SK-N-SH treated with all-trans-retinoic acid at 6 μM for 48 hours (cell line): ENCODE measurements around the gene B4GALT6.
A peak's percentile ranks its signal among the peaks of the same experiment; 100 is the strongest.

Source experiments
- ATAC-seq: fragments of 200-7000 bp; cut with Tn5 transposase; 3 replicates; pipeline ENCODE4 v1.9.1; 2020; ENCODE audit warnings: mild to moderate bottlenecking, moderate library complexity
- ARNTL ChIP-seq: fragments of 450-650 bp; formaldehyde crosslinking; IDR thresholded peaks from 2 replicates; pipeline ENCODE4 v1.5.0; 2020; ENCODE audit warnings: low read depth, mild to moderate bottlenecking, moderate library complexity, borderline replicate concordance
- BACH2 ChIP-seq: fragments of 250-450 bp; sonication (Bioruptor Pico); IDR thresholded peaks from 2 replicates; pipeline ENCODE4 v1.9.0; 2021; ENCODE audit warnings: mild to moderate bottlenecking, borderline replicate concordance
- CSDC2 ChIP-seq: fragments of 250-450 bp; sonication (Bioruptor Pico); IDR thresholded peaks from 2 replicates; pipeline ENCODE4 v1.5.0; 2020; ENCODE audit warnings: mild to moderate bottlenecking, moderate library complexity
- CSRNP3 ChIP-seq: fragments of 250-450 bp; sonication (Bioruptor Pico); IDR thresholded peaks from 2 replicates; pipeline ENCODE4 v1.5.1; 2021; ENCODE audit warnings: mild to moderate bottlenecking, moderate library complexity
- ESRRG ChIP-seq: fragments of 250-450 bp; sonication (Bioruptor Pico); IDR thresholded peaks from 2 replicates; pipeline ENCODE4 v1.6.1; 2021; ENCODE audit warnings: mild to moderate bottlenecking
- GLIS3 ChIP-seq: fragments of 250-450 bp; sonication (Bioruptor Pico); IDR thresholded peaks from 2 replicates; pipeline ENCODE4 v1.5.0; 2020; ENCODE audit warnings: mild to moderate bottlenecking, moderate library complexity
- ISL1 ChIP-seq: fragments of 250-450 bp; sonication (Bioruptor Pico); IDR thresholded peaks from 2 replicates; pipeline ENCODE4 v2.1.2; 2022; ENCODE audit warnings: mild to moderate bottlenecking, moderate library complexity
- POU6F1 ChIP-seq: fragments of 250-450 bp; sonication (Bioruptor Pico); IDR thresholded peaks from 2 replicates; pipeline ENCODE4 v1.8.0; 2021; ENCODE audit warnings: low read depth, mild to moderate bottlenecking, moderate library complexity, borderline replicate concordance
- PPARA ChIP-seq: fragments of 250-450 bp; sonication (Bioruptor Pico); IDR thresholded peaks from 2 replicates; pipeline ENCODE4 v1.5.0; 2020; ENCODE audit warnings: mild to moderate bottlenecking, borderline replicate concordance
- SNAI2 ChIP-seq: fragments of 250-450 bp; sonication (Bioruptor Pico); IDR thresholded peaks from 2 replicates; pipeline ENCODE4 v1.5.0; 2020; ENCODE audit warnings: mild to moderate bottlenecking, moderate library complexity
- TCF4 ChIP-seq: fragments of 250-450 bp; sonication (Bioruptor Pico); IDR thresholded peaks from 2 replicates; pipeline ENCODE4 v1.8.0; 2021; ENCODE audit warnings: mild to moderate bottlenecking, moderate library complexity, borderline replicate concordance
- TOX ChIP-seq: fragments of 250-450 bp; sonication (Bioruptor Pico); IDR thresholded peaks from 2 replicates; pipeline ENCODE4 v1.8.0; 2021; ENCODE audit warnings: mild to moderate bottlenecking, moderate library complexity, borderline replicate concordance
- TSHZ2 ChIP-seq: fragments of 250-450 bp; sonication (Bioruptor Pico); IDR thresholded peaks from 2 replicates; pipeline ENCODE4 v1.5.0; 2020; ENCODE audit warnings: mild to moderate bottlenecking, moderate library complexity
- ZC3H10 ChIP-seq: fragments of 250-450 bp; sonication (Bioruptor Pico); IDR thresholded peaks from 2 replicates; pipeline ENCODE4 v1.5.1; 2021; ENCODE audit warnings: mild to moderate bottlenecking, moderate library complexity
- ZFP30 ChIP-seq: fragments of 450-650 bp; formaldehyde crosslinking; IDR thresholded peaks from 2 replicates; pipeline ENCODE4 v1.5.0; 2022; ENCODE audit warnings: mild to moderate bottlenecking, moderate library complexity
- ZNF565 ChIP-seq: fragments of 450-650 bp; formaldehyde crosslinking; conservative IDR thresholded peaks from 2 replicates; pipeline ENCODE4 v1.5.0; 2020; ENCODE audit warnings: low read depth, mild to moderate bottlenecking, moderate library complexity
- ZNF70 ChIP-seq: fragments of 450-650 bp; formaldehyde crosslinking; IDR thresholded peaks from 2 replicates; pipeline ENCODE4 v1.5.0; 2020; ENCODE audit warnings: mild to moderate bottlenecking, moderate library complexity
- ZNF8 ChIP-seq: fragments of 450-650 bp; formaldehyde crosslinking; IDR thresholded peaks from 2 replicates; pipeline ENCODE4 v1.5.0; 2020; ENCODE audit warnings: mild to moderate bottlenecking, moderate library complexity
- TF ChIP-seq, protein P1 (sequence below): fragments of 250-450 bp; sonication (Bioruptor Pico); IDR thresholded peaks from 2 replicates; pipeline ENCODE4 v1.5.1; 2020; ENCODE audit warnings: low read depth, mild to moderate bottlenecking, moderate library complexity

B4GALT6 gene

DNA sequence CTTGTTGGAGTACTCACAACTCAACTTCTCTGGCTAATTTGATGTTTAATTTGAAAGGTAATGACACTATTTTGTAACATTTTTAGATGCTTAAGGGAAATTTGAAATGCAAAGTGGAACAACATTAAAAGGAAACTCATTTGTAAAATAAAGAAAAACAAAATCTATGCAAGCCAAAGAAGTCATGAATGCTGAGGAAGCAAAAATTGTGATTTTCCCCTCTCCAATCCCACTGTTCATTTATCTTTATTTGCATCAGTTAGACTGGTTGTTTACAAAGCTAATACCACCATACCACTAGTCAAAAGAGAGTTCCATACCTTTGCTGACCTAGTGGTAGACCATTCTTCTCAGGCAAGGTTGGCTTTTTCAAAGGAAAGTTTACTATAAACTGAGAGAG is 2.2 kb upstream of the B4GALT6 start:
- ATAC-seq, result no peak
- no peak for TF ChIP-seq ZC3H10 (CRISPR knock-in tag)
- TF ChIP-seq CSDC2 (CRISPR knock-in tag), result no peak
- TF ChIP-seq GLIS3 (CRISPR knock-in tag), result no peak
- no peak for TF ChIP-seq ZNF8
- no peak for TF ChIP-seq ESRRG (CRISPR knock-in tag)
- no peak for TF ChIP-seq POU6F1 (CRISPR knock-in tag)
- no peak for TF ChIP-seq SNAI2 (CRISPR knock-in tag)
- no peak for TF ChIP-seq ZNF565 (CRISPR knock-in tag)
- no peak for TF ChIP-seq TCF4 (CRISPR knock-in tag)
- TF ChIP-seq, protein P1, sequence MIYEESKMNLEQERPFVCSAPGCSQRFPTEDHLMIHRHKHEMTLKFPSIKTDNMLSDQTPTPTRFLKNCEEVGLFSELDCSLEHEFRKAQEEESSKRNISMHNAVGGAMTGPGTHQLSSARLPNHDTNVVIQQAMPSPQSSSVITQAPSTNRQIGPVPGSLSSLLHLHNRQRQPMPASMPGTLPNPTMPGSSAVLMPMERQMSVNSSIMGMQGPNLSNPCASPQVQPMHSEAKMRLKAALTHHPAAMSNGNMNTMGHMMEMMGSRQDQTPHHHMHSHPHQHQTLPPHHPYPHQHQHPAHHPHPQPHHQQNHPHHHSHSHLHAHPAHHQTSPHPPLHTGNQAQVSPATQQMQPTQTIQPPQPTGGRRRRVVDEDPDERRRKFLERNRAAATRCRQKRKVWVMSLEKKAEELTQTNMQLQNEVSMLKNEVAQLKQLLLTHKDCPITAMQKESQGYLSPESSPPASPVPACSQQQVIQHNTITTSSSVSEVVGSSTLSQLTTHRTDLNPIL (CRISPR knock-in tag), result no peak
- no peak for TF ChIP-seq TOX (CRISPR knock-in tag)
- TF ChIP-seq ZNF70 (CRISPR knock-in tag), result no peak
- TF ChIP-seq CSRNP3 (CRISPR knock-in tag), result no peak
- TF ChIP-seq ARNTL (CRISPR knock-in tag), result no peak
- no peak for TF ChIP-seq TSHZ2 (CRISPR knock-in tag)
- no peak for TF ChIP-seq BACH2 (CRISPR knock-in tag)
- no peak for TF ChIP-seq ZFP30
- TF ChIP-seq, all 23 proteins: peak for 0

DNA sequence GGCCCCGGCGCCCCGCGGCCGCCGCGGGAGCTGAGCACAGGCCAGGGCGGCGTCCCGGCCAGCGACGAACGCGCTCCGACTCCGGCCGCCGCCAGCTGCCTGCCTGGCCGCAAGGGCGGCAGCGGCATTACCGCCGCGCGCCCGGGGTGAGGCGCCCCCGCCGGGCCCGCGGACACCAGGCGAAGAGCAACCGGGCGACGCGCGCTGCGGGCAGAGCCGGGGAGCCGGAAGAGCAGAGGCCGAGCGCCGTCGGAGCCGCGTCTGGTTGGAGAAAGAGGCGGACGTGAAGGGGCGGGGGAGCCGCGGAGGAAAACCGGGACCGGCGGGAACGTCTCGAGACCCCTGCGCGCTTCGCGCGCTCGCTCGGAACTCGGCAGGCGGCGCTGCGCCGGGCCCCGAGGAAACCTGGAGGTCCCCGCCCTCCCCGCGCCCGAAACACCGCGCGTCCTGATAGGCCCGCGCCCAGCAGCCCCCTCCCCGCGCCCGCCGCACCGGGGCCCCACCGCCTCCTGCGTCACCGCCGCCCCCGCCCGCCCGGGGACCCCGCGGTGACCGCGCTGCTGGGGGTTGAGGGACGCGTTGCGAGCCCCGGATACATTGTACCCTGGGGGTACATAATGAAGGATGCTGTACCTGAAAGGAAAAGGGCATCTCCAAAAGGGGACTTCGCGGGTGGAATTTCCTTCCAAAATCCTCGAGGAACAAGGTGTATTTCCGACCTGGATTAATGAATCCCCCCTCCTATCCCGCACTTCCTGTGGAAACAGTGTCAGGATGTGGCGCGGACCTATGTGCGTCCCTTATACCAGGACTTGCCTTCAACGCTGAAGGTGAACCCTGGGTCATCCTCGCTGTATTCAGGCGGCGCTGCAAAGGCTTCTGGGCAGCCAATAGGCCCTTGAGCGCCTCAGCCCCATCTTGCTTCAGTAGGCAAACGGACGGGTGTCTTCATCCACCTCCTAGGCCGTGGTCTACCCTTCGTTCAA is 1.0 kb upstream of the B4GALT6 start:
- ATAC-seq, result peak; percentile 91
- TF ChIP-seq PPARA (CRISPR knock-in tag) (no peak), ISL1 (CRISPR knock-in tag) (no peak), SNAI2 (CRISPR knock-in tag) (no peak), TSHZ2 (CRISPR knock-in tag) (0 out of 2 replicates have a peak, but pooled peaks have one; percentile 26), ESRRG (CRISPR knock-in tag) (no peak)

- no peak for ATAC-seq
- no peak for TF ChIP-seq CSDC2 (CRISPR knock-in tag)
Observed at GRCh38 chr18:31683968-31684278, 458 bp downstream of the B4GALT6 start.
